ENCODE results near the gene MAP3K13.
"Not testable (repeated sequence)": the region's sequence is repeated elsewhere in the genome, so short reads cannot be mapped to it uniquely, and the experiment has no call there.

MAP3K13 gene

DNA sequence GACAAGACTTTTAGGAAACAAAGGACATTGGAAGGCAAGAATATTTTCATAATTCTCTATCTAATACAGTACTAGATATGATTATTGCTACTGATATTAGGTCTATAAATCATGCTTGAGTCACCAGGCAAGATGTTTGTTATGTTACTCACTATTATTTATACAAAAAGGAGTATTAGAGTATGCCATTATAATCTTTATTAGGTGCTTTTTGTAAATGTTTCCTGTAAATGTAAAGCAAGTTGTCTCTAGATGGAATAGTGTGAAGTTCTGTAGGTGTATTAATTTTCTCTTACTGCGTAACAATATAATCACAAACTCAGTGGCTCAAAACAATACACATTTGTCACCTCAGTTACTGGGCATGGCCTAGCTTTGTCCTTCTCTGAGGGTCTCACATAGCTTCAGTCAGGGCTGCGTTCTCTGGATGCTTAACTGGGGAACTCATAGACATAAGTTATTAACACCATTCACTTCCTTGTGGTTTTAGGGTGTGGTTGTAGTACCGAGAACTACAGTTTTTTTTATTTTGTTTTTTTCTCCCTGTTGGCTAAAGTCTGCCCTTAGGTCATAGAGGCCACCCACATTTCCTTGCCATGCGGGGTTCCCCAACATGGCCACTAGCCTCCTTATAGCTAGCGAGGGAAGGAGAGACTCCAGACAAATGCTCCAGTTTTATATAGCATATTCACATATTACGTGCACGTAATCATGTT lies 20.3 kb upstream of the MAP3K13 start:
- no peak for DNase-seq

DNA sequence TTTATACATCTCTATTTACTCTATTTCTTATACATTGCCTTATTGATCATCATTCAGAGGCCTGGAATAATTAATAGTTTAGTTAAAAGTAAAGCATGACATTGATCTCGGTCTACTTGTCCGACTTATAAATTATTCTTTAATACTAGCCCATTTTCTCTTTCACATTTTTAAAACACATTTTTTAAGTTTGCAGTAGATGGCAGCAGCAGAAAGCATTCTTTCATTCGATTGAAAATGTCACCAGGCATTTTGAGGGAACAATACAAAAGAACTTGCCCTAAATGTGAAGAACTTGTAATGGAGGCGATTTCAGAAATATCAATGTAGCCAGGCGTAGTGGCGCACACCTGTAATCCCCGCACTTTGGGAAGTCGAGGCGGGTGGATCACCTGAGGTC lies 15.5 kb upstream of the MAP3K13 start:
- DNase-seq: no peak

DNA sequence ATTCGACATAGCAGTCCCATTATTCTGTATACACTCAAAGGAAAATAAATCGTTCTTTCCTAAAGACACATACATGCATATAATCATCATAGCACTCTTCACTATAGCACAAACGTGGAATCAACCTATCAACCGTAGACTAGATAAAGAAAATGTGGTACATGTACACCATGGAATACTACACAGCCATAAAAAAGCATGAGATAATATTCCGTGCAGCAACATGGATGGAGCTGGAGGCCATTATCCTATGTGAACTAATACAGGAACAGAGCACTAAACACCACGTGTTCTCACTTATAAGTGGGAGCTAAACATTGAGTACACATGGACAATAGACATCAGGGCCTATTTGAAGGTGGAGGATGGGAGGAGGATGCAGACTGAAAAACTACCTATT lies 12.1 kb upstream of the MAP3K13 start:
- no peak for DNase-seq

DNA sequence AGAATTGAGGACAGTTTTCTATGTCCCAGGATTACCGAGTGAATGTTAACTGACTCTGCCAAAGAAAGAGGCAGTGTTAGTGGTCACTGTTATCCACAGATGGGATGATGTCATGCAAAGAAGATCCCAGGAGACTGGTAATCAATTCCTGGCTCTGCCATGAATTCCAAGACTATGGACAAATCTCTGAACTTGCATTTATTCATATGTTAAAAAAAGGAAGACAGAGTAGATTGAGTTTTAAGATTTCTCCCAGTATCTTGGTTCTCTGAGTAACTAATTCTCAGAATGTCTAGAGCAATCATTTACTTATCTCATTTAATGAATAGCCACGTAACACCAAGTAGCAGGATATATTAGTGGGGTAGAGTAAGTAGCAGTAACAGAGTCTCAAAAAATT lies 11.5 kb upstream of the MAP3K13 start:
- no peak for DNase-seq

DNA sequence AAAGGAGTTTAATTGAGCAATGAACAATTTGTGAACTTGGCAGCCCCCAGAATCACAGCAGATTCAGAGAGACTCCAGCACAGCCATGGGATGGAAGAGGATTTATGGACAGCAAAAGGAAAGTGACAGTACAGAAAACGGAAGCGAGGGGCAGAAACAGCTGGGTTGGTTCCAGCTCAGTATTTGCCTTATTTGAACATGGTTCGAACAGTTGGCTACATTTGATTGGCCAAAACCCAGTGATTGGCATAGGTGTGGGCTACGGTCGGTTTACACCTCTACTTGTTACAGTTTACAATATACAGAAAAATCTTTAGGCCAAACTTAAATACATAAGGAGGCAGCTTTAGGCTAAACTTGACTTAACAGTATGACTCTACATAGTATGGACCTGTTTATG lies 9.7 kb upstream of the MAP3K13 start:
- no peak for DNase-seq

DNA sequence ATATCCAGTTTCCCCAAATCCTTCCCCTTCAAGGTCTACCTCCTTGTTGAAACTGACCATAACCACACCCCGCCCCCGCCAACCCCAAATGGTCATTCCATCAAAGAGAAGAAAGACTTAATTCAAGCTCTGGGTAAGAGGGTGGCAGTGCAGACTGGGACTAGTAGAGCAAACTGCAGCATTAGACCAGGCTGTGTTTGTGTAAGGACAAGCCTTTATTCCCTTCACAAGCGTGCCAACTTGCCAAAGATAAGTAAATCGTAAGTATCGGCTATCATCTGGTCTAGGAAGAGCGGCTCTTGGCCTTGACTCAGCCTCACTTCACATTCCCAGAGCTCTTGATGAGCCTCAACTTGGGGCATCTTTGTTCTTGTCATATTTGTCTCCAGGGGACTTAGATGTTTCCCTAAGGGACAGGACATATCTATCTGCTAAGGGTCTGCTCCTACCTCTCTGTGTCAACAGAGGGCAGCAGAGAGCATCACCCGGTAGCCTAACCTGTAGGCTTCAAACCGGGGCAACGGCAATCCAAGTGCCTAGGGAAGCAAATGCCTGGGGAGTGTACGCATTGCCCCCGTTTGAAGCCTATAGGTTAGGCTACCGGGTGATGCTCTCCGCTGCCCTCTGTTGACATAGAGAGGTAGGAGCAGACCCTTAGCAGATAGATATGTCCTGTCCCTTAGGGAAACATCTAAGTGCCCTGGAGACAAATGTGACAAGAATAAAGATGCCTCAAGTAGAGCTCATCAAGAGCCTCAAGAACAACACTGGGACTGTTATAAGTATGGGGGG lies 8.9 kb upstream of the MAP3K13 start:
- peak; percentile 96 for DNase-seq

DNA sequence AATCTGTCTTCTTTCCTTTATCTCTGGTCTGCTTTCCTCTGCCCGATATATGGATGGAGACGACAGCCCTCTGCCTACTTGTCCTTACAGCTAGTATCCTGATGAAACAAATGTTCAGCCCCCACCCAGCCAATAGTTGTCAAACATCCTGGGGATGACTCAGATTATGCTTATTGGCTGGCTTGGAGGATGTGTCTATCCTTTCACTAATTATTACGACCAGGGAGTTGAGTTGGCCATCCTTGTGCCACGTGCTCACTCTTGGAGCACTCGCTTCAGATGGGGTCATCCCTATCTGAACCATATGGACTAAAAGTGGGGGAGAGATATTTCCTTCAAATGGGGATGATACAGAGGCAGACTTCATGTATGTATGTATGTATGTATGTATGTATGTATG lies 6.4 kb upstream of the MAP3K13 start:
- DNase-seq: no peak

DNA sequence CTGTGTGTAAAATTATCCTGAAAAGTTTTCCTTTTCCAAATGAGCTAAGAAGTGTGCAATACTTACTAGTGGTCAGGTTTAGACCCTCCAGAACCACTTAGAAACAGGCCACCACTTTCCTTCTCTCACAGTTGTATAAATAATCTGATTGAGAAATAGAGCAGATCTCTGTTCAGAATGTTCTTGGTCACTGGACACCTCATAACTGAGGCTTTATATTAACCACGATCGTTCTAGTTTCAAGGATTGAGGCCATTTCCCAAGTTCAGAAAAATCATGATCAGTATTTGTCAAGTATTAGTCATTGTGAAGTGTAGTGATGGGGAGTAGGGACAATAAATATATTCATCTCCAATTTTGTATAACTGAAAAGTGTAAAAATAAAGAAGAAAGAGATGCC lies 1.0 kb upstream of the MAP3K13 start:
- DNase-seq: no peak

DNA sequence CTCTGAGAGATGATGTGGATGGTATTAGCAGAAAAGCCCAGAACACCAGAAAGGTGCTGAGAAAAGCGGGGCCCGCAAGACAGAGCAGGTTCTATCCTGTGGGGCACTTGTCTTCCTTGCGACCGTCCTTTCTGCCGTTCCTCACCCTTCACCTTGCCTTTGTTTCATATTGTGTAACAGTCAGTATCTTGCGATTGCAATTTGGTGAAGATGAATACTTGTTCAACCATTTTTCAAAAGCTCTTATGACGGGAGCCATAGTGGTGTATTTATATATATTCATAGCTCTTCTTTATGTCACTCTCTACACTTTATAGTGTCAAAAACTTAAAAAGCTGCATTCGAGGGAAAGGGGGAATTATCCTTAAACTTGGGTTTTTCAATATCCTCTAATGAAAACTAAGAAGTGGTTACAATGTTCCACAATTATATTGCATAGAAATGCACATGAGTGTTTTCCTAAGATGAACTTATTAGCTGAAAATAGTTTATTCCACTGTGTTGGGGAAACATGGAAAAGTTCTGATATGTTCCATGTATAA lies 797 bp downstream of the MAP3K13 start:
- no peak for DNase-seq

DNA sequence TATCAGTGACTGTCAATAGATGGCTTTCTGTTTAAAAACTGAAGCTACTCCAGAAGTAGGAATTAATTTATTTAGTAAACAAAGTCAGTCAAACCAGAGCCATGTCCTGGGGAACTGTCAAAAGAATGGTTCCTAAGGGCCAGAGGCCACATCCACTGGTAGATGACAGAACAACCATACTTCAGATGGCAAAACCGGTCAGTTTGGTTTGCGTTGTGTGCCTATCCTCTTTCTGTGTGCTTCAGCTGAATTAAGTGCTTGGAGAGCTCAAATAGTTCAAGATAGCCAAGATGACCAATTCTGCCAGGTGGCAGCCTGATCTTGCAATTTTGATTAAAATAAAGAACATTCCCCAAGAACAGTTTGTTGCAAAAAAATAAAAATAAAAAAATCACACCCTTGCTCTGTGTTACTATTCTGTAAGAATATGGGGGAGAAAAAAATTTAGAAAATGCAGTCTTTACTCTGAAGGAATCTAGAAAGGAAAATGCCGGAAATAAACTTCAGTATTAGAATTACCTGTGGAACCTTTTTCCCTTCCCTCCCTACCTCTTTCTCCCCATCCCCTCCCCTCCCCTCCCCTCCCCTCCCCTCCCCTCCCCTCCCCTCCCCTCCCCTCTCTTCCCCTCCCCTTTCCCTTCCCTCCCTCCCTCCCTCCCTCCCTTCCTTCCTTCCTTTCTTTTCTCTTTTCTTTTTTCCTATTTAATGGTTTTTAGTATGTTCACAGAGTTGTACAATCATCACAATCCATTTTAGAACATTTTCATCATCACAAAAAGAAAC lies 2.5 kb downstream of the MAP3K13 start:
- peak; percentile 38 for DNase-seq

DNA sequence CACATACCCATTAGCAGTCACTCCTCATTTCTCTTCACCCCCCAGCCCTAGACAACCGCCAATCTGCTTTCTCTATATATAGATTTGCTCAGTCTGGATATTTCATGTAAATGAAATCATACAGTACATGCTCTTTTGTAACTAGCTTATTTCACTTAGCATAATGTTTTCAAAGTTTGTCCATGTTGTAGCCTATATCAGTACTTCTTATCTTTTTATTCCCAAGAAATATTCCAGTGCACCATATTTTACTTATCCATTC lies 3.1 kb downstream of the MAP3K13 start:
- DNase-seq: peak; percentile 66

DNA sequence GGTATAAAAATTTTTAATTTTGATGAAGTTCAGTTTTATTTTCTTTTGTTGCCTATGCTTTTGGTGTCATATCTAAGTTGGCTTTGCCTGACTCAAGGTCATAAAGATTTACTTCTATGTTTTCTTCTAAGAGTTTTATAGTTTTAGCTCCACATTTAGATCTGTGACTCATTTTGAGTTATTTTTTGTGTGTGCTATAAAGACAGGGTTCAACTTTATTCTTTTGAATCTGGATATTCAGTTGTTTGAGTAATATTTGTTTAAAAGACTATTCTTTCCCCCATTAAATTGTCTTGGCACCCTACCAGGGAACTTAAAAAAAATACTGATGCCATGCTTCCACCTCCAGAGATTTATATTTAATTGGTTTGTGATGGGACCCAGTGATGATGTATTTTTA lies 4.0 kb downstream of the MAP3K13 start:
- DNase-seq: no peak

DNA sequence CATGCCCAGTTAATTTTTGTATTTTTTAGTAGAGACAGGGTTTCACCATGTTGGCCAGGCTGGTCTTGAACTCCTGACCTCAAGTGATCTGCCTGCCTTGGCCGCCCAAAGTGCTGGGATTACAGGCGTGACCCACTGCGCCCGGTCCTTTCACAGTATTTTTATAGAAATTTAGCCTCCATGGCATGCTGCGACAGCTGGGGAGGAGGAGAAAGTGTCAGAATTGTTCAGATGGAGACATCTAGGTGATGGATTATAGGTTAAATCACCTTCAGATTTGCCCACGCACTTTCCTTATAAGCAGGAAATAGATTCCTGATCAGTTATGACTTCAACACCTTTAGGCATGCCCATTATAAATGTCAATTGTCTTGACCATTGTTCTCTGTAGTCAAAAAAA lies 7.4 kb downstream of the MAP3K13 start:
- DNase-seq: not testable (repeated sequence)

DNA sequence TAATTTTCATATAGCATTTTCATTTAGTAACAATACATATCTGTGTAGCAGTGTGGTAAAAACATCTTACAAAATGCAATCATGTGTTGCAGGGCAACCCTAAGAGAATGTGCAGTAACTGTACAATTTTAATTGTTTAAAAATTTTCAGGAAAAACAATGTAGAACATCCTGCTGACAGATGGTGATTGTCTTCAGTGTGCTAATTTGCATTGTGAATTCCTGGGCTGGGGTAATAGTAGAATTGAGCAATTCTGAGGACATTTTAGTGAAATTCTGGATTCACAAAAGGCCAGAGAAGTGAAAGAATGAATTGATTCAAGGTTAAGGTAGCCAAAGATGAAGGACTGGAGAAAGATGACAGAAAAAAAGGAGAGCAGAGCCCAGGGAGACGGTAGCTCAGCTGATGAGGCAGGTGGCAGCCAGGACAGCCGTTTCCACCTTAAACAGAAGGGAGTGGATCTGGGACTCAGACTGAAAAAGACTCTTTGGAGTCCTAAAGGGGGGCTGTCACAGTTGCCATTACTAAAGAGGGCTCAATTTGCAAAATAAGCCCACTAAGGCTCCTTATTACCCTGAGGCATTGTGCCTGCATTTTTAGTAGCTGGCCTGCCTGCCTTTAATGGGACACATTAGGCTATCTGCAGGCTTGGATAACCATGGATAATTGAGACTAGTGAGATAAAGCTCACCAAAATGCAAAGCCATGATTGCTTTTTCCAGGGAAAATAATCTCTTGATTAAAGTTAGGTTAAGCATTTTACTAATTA lies 8.6 kb downstream of the MAP3K13 start:
- no peak for DNase-seq

DNA sequence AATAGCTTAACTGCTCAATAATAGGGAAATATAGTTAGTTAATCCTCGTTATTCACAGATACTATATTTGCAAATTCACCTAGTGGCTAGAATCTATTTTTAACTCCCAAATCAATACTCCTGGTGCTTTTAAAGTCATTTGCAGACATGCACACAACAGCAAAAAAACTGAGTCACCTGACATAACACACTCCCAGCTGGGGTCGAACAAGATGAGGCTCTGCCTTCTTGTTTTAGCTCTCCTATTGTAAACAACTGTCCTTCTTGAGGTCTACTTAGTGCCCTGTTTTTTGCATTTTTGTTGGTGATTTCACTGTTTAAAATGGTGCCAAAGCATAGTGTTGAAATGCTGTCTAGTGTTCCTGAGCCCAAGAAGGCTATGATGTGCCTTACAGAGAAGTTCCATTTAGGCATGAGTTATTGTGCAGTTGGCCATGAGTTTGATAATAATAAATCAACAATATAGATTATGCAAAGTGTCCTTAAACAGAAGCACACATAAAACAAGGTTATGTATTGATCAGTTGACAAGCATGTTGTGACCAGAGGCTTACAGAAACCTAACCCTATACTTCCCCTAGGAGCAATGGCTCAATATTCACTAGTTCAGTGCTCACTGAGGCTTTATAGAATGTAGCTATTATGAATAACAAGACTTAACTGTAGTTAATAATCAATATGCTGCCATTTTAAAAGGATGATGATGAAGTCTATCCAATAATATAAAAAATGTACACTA lies 18.6 kb downstream of the MAP3K13 start:
- DNase-seq: peak; percentile 77

DNA sequence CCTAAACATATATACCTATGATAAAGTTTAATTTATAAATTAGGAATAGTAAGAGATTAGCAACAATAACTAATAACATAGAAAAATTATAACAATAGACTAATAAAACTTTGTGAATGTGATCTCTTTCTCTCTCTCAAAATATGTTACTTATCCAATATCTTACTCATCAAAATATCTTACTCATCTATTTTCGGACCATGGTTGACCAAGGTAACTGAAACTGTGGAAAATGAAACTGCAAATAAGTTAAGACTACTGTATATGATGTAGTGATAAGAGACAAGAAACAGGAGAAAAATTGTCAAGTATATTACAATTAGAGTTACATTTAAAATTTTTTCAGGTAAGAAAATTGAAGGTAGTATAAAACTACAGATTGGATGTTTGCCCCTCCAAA lies 19.2 kb downstream of the MAP3K13 start:
- peak; percentile 56 for DNase-seq

DNA sequence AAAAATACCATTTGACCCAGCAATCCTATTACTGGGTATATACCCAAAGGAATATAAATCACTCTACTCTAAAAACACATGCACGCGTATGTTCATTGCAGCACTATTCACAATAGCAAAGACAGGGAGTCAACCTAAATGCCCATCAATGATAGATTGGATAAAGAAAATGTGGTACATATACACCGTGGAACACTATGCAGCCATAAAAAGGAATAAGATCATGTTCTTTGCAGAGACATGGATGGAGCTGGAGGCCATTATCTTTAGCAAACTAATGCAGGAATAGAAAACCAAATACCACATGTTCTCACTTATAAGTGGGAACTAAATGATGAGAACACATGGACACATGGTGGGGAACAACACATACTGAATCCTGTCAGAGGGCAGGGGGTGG lies 23.6 kb downstream of the MAP3K13 start:
- DNase-seq: not testable (repeated sequence)

DNA sequence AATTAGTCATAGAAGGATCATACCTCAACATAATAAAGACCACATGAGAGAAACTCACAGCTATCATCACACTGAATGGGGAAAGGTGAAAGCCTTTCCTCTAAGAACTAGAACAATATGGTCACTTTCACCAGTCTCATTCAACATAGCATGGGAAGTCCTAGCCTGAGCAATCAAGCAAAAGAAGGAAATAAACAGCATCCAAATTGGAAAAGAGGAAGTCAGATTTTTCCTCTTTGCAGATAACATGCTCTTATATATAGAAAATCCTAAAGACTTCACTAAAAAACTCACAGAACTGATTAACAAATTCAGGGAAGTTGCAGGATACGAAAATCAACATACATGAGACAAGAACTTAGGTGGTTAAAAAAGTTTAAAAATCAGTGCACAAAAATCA lies 24.7 kb downstream of the MAP3K13 start:
- DNase-seq: no peak

DNA sequence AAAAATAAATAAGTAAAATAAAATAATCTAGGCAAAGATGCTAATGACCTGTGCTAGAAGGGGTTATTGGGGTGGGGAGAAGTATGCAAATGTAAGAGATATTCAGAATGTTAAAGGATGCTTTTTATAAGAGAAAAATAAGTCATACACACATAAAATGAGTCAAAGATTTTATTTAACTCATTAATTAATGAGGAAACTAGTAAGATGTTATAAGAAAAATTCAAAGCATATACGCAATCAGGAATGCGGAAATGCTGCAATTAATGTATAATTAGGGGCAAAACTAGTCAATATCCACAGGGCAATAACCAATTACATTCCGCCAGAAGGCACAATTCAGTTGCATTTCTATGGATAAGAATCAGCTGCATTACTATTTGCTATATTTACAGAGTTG lies 30.1 kb downstream of the MAP3K13 start:
- no peak for DNase-seq

DNA sequence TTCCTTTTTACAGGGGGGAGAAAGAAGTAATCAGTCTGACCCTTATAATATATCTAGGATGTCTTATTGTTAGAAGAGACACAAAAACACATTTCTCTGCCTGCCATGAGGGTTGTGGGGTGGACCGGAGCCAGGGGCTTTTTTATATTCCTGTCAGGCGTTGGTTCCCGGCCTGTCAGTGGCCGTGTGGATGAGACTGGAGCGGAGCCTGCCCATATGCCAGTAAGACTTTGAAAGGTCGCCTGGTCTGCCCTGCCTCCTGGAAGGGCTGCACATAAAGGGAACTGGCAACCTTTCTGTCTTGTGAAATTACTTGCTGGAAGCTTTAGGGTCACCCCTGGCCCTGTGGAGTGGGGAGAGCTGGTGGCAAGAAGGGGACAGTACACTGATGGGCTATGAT lies 34.7 kb downstream of the MAP3K13 start:
- no peak for DNase-seq

DNA sequence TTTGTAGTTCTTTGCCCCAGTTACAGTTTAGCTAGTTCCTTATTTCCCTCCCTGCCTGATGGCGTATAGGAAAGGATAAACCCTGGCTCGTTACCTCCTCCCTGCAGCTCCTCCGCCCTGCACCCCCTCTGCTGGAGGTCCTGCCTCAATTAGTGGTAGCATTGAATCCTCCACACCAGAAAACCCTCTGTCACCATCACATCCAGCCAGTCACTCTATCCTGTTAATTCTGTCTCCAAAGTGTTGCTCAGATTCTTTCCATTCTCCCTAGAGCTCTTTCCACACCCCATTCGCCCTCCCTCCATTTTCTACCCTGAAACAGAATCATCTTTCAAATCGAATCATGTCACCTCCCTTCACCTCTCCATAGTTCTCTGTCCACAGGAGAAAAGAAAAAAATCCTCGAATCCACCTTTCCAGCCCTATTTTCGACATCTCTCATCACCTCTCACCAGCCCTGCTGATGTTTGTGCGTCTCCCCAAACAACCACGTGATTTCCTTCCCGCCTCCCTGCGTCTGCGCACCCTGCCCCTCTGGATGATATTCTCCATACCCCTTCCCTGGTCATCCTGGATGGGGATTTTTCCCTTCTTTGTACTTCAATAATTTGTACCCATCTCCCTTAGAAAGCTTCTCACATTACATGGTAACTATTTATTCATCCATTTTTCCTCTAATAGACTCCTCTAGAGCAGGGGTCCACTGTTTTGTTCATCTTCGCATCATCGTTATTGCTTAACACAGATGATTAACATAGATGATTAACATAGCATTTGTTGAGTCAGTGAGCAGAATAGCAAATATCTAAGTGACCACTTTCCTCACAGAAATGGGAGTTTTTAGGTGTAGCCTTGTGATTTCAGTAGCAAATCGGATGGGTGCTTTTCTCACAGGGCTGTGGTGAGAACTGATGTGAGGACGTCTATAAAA lies 37.1 kb downstream of the MAP3K13 start:
- no peak for DNase-seq

Data from RPMI8226 (cell line).